ENCODE results near the gene DCC. TPM values are rescaled to one million over a fixed set of nuclear protein-coding genes. Genes with fewer than 3 reads are reported as not detected.

DCC gene
- total and polyA plus RNA-seq, 2 experiments from 2014 or later: 0.53 to 0.73 TPM

GRCh38 chr18:52337276-52337675 lies 2.7 kb upstream of the DCC start (continued):
- TF ChIP-seq NANOG (IDR thresholded peaks at IDR 0.05; ENCODE audit: borderline replicate concordance) (no peak), JUNB (IDR thresholded peaks at IDR 0.05; ENCODE audit: unreplicated experiment) (no peak), CREB1 (CRISPR knock-in tag; IDR thresholded peaks at IDR 0.05; ENCODE audit: low read depth) (no peak), EZH2 (IDR thresholded peaks at IDR 0.05; ENCODE audit: low read depth, unreplicated experiment) (no peak), ETS1 (IDR thresholded peaks at IDR 0.05) (no peak)

GRCh38 chr18:52340406-52341102 lies 557 bp downstream of the DCC start:
- Histone ChIP-seq H3K27me3 (ENCODE audit: insufficient read depth) (peaks cover 50% of the 10 kb centered on the region), H4K20me1 (replicated peaks; ENCODE audit: insufficient read depth) (no peaks in the 10 kb centered on the region), H3K4me1 (ENCODE audit: insufficient read depth) (peaks cover 37% of the 10 kb centered on the region), H3K4me3 (peak overlapping the region; percentile 88), H3K79me2 (replicated peaks; ENCODE audit: insufficient read depth) (no peaks in the 10 kb centered on the region), H3K9me2 (ENCODE audit: insufficient read depth) (0 out of 2 replicates have a peak, but pooled peaks cover 5% of the 10 kb centered on the region), H3F3A (replicated peaks; ENCODE audit: low read depth) (0 out of 2 replicates have a peak, but pooled peaks cover 3% of the 10 kb centered on the region), H3K36me3 (ENCODE audit: insufficient read depth) (no peaks in the 10 kb centered on the region), H3K4me2 (peak overlapping the region; percentile 100), H3K27ac (ENCODE audit: low read depth) (no peak overlapping the region), H2AFZ (peak overlapping the region; percentile 100)
- Mint-ChIP-seq H3K27me3 (ENCODE audit: insufficient read depth, low read depth, poor library complexity) (peaks cover 3% of the 10 kb centered on the region), H3K4me1 (peaks cover 24% of the 10 kb centered on the region; the same call in 2 of the 3 replicates), H3K4me3 (no peak overlapping the region; the same call in 2 of the 3 replicates), H3K36me3 (ENCODE audit: low read depth) (no peaks in the 10 kb centered on the region), H3K27ac (no peak overlapping the region), H3K9me3 (no peaks in the 10 kb centered on the region; the same call in none of the 3 replicates)
- DNase-seq (ENCODE audit: low spot score) (peak; percentile 38), ATAC-seq (peak; percentile 8)
- TF ChIP-seq JUNB (IDR thresholded peaks at IDR 0.05; ENCODE audit: unreplicated experiment) (no peak), EZH2 (IDR thresholded peaks at IDR 0.05; ENCODE audit: low read depth, unreplicated experiment) (peak; percentile 23)

- H3K4me2 ChIP-seq: peak overlapping the region; percentile 100
- 0 out of 2 replicates have a peak, but pooled peaks cover 3% of the 10 kb centered on the region for H3F3A ChIP-seq (replicated peaks; ENCODE audit: low read depth)
- H3K9me2 ChIP-seq (ENCODE audit: insufficient read depth): 0 out of 2 replicates have a peak, but pooled peaks cover 5% of the 10 kb centered on the region
- Mint-ChIP-seq H3K36me3 (ENCODE audit: low read depth) (no peaks in the 10 kb centered on the region), H3K27me3 (ENCODE audit: insufficient read depth, low read depth, poor library complexity) (peaks cover 3% of the 10 kb centered on the region), H3K4me3 (no peak overlapping the region; the same call in 2 of the 3 replicates), H3K4me1 (peaks cover 24% of the 10 kb centered on the region; the same call in 2 of the 3 replicates), H3K27ac (no peak overlapping the region), H3K9me3 (no peaks in the 10 kb centered on the region; the same call in 1 of the 3 replicates)
- no peak overlapping the region for H3K27ac ChIP-seq (ENCODE audit: low read depth)
- peak; percentile 6 for DNase-seq (ENCODE audit: low spot score)
- no peaks in the 10 kb centered on the region for H3K79me2 ChIP-seq (replicated peaks; ENCODE audit: insufficient read depth)
- no peaks in the 10 kb centered on the region for H3K36me3 ChIP-seq (ENCODE audit: insufficient read depth)
- H3K4me3 ChIP-seq: peak overlapping the region; percentile 88
- H2AFZ ChIP-seq: peak overlapping the region; percentile 100
- H4K20me1 ChIP-seq (replicated peaks; ENCODE audit: insufficient read depth): no peaks in the 10 kb centered on the region
- peaks cover 37% of the 10 kb centered on the region for H3K4me1 ChIP-seq (ENCODE audit: insufficient read depth)
- peak; percentile 6; the same call in 2 of the 3 replicates for ATAC-seq
- peaks cover 50% of the 10 kb centered on the region for H3K27me3 ChIP-seq (ENCODE audit: insufficient read depth)
- TF ChIP-seq EZH2 (IDR thresholded peaks at IDR 0.05; ENCODE audit: low read depth, unreplicated experiment) (peak; percentile 5), REST (IDR thresholded peaks at IDR 0.05; ENCODE audit: unreplicated experiment) (no peak), ETS1 (IDR thresholded peaks at IDR 0.05) (no peak), CTCF (conservative IDR thresholded peaks at IDR 0.05; ENCODE audit: low read depth in 2 of 2) (no peak)
Observed at GRCh38 chr18:52341103-52341432, 1.1 kb downstream of the DCC start.

All from GM23338 (cell line).